ENCODE measurements around the gene CEP112.

CEP112 gene

DNA sequence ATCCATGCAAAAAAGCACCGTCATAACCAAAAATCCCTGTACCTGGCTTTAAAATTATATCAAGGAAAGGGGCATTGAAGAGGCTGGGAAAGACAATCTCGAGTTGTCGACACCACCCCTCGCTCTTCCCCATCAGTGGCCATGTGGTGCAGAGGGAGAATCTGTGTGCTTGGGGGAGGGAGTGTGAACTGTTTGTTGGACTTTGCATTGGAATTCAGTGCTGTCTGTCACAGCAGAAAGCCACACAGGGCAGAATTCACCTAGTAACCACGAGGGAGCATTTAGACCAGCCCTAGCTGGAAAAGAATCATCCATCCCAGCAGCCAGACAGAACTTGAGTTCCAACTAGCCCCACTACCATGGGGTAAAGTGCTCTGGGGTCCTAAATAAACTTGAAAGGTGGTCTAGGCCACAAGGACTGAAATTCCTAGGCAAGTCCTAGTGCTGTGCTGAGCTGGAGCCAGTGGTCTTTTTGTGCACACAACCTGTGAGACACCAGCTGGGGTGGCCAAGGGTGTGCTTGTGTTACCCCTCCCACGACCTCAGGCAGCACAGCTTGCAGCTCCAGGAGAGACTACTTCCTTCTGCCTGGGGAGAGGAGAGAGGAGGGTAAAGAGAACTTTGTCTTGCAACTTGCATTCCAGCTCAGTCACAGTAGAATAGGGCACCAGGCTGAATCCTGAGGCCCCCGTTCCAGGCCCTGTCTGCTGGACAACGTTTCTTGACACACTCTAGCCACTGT is 11.5 kb upstream of the CEP112 start:
- TF ChIP-seq ZFX (IDR thresholded peaks at IDR 0.05), result no peak
- TF ChIP-seq, protein P1, sequence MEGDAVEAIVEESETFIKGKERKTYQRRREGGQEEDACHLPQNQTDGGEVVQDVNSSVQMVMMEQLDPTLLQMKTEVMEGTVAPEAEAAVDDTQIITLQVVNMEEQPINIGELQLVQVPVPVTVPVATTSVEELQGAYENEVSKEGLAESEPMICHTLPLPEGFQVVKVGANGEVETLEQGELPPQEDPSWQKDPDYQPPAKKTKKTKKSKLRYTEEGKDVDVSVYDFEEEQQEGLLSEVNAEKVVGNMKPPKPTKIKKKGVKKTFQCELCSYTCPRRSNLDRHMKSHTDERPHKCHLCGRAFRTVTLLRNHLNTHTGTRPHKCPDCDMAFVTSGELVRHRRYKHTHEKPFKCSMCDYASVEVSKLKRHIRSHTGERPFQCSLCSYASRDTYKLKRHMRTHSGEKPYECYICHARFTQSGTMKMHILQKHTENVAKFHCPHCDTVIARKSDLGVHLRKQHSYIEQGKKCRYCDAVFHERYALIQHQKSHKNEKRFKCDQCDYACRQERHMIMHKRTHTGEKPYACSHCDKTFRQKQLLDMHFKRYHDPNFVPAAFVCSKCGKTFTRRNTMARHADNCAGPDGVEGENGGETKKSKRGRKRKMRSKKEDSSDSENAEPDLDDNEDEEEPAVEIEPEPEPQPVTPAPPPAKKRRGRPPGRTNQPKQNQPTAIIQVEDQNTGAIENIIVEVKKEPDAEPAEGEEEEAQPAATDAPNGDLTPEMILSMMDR (conservative IDR thresholded peaks at IDR 0.05), result no peak
- H3K27ac ChIP-seq, result no peak overlapping the region

DNA sequence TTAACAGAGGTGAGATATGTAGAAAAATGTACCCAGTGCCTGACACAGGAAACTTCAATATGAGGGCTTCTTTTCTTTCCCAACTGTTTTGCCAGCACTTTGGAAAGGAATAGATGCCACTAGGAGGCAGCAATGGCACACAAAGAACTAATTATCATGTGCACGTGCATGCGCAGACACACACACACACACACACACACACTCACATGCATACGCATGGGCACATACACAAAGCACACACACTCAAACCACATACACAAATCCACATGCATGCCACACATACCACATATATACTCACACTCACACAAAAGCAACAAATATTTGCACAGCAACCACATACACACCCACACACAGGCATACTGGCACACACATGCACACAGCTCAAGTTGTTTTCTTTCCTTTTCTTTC is 8.8 kb upstream of the CEP112 start:
- no peak overlapping the region for H3K27ac ChIP-seq
- TF ChIP-seq ZFX (IDR thresholded peaks at IDR 0.05), result no peak
- TF ChIP-seq, protein P1 (conservative IDR thresholded peaks at IDR 0.05), result peak; percentile 94

DNA sequence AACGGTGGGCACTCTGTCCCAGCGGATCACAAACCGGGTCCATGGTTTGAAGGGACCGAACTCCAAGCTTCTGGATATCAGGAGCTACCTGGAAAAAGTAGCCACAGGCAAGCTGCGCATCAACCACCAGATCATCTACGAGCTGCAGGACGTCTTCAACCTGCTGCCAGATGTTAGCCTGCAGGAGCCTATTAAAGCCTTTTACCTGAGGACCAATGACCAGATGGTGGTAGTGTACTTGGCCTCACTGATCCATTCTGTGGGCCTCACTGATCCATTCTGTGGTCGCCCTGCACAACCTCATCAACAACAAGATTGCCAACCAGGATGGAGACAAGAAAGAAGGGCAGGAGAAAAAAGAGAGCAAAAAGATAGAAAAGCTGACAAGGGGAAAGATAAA is 6.3 kb upstream of the CEP112 start:
- no peak for TF ChIP-seq ZFX (IDR thresholded peaks at IDR 0.05)
- TF ChIP-seq, protein P1 (conservative IDR thresholded peaks at IDR 0.05), result no peak
- H3K27ac ChIP-seq, result no peak overlapping the region

DNA sequence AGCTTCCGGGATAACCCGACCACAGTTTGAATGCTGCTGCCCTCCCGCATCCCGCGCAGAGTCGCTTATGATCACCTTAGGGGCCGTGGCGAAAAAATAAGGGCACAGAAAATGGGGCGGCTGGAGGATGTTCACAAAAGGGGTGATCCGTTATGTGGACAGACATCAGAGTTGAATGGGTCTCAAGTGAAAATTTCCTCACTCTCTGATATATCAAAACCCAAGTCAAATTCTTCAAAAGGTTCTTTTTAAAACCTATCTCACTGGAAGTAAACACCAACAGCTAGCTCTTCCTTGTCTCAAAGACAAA is 400 bp upstream of the CEP112 start:
- TF ChIP-seq ZFX (IDR thresholded peaks at IDR 0.05), result no peak
- TF ChIP-seq, protein P1 (conservative IDR thresholded peaks at IDR 0.05), result no peak
- H3K27ac ChIP-seq, result peak overlapping the region; percentile 75; the same call in 1 of the 2 replicates

DNA sequence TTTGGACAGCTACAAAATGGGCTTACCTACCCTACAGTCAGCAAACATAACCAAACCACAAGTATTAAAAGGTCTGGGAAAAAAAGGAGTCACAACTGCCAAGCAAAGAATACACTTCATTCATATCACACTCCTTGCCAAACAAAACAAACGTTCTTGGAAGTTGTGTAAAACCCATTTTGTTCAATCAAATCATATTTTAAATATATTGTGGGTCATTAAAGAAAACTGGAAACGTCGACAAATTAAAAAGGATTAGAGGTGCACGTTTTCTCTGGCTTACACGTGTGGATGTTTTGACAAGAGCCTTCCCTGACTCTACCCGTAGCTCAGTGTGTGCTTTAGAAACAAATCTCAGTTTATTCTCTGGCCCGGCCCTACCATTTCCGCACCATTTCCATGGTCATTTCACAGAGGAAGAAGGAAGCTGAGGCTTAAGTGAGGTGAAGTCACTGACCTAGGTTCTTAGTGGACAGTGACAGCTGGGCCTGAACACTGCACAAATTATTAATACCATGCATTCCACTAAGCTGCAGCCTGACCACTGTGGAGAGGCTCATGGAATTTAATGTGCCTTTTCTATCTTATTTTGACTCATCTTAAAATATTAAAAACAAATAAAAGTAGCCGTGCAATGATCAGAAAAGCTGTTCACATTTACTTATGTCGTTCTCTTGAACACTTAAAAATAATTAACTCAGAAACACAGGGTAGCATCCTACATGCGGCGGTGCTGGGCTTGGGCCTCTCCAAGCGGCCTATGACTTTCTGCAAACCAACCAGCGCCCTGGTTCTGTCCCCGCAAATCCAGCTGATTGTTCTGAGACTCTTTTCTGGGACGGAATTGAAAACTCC is 968 bp downstream of the CEP112 start:
- peak overlapping the region; percentile 75 for H3K27ac ChIP-seq
- no peak for TF ChIP-seq ZFX (IDR thresholded peaks at IDR 0.05)
- TF ChIP-seq, protein P1 (conservative IDR thresholded peaks at IDR 0.05), result no peak

DNA sequence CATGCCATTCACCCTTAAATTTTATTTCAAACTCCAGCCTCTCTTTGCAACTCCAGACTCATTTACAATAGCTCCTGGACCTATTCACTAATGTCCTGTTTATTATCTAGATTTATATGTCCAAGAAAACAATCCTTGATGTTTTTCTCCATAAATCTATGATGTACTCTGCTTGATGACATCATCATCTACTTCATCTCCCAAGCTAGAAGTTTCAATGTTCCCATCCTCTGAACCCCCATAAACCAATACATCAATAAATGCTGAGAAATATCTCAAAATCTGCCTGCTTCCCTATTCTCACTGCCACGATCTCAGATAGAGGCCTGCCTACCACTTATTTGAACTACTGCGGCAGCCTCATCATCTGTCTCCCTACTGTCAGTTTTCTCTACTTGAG is 4.2 kb downstream of the CEP112 start:
- no peak overlapping the region for H3K27ac ChIP-seq
- no peak for TF ChIP-seq ZFX (IDR thresholded peaks at IDR 0.05)
- TF ChIP-seq, protein P1 (conservative IDR thresholded peaks at IDR 0.05), result no peak

DNA sequence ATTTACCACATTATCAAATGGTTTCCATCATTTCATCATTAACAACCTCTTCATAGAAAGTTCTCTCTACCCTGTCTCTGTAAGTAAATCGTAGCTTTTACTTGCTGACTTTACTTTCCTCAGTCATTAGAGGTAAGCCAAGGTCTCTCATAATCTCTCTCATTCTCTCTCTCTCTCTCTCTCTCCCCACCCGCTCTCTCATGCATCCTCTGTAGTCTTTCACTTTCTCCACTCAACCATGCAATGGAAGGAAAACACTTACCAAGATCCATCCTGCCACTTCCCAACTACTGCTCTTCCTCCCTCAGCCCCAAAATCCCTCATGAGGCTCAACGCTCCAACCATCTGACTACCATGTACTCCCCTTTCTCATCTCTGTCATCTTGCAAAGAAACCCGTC is 6.1 kb downstream of the CEP112 start:
- no peak overlapping the region for H3K27ac ChIP-seq
- TF ChIP-seq, protein P1 (conservative IDR thresholded peaks at IDR 0.05), result no peak
- no peak for TF ChIP-seq ZFX (IDR thresholded peaks at IDR 0.05)

Measured in C4-2B (cell line).